Keratinocyte (primary cell): Measurements from ENCODE around the gene ITGB1. TPM values are rescaled to one million over a fixed set of nuclear protein-coding genes. Genes with fewer than 3 reads are reported as not detected.

ENCODE experiments used
- DNase-seq: peaks from one replicate; pipeline ENCODE4 v3.0.0-alpha.2; 2011; ENCODE audit warnings: low read depth, missing footprints, low spot score
- FAIRE-seq: peaks from 2 replicates; lab custom pipeline; 2011; peaks lifted over from hg19 to GRCh38; lab: Jason Lieb, UNC
- H2AFZ ChIP-seq: 2 replicates; pipeline ENCODE4 v1.6.0; 2012; ENCODE audit warnings: low read length, control low read depth, inconsistent platforms; ENCODE audit not compliant: control insufficient read depth
- H3K27ac ChIP-seq: 2 replicates; pipeline ENCODE4 v1.5.1; 2011; ENCODE audit warnings: low read length; ENCODE audit not compliant: control insufficient read depth, insufficient read depth
- H3K27me3 ChIP-seq: 3 replicates; pipeline ENCODE4 v1.6.0; 2011; ENCODE audit warnings: low read length; ENCODE audit not compliant: control insufficient read depth, insufficient read depth; ENCODE audit errors: extremely low read depth
- H3K36me3 ChIP-seq, 2 experiments: 2 replicates in 1 of 2; 3 replicates in 1 of 2; pipeline ENCODE4 v1.5.1; 2011; ENCODE audit warnings: low read length in 2 of 2, mild to moderate bottlenecking in 1 of 2; ENCODE audit not compliant: control insufficient read depth in 2 of 2, insufficient read depth in 2 of 2; ENCODE audit errors: extremely low read depth in 1 of 2
- H3K4me1 ChIP-seq: 3 replicates; pipeline ENCODE4 v1.5.1; 2011; ENCODE audit warnings: low read length; ENCODE audit not compliant: control insufficient read depth, insufficient read depth; ENCODE audit errors: extremely low read depth
- H3K4me2 ChIP-seq: 3 replicates; pipeline ENCODE4 v1.6.0; 2011; ENCODE audit warnings: low read depth, low read length; ENCODE audit not compliant: control insufficient read depth, insufficient read depth; ENCODE audit errors: extremely low read depth
- H3K4me3 ChIP-seq, 3 experiments: fragments of 200-600 bp in 1 of 3; sonication (generic) in 1 of 3; 2 replicates in 2 of 3; 3 replicates in 1 of 3; pipeline ENCODE4 v1.5.1; 2011 to 2016; ENCODE audit warnings: low read length in 3 of 3, mild to moderate bottlenecking in 3 of 3, control low read depth in 2 of 3, inconsistent platforms in 1 of 3, low read depth in 1 of 3, mixed read lengths in 1 of 3, mixed run types in 1 of 3, moderate library complexity in 1 of 3; ENCODE audit not compliant: control insufficient read depth in 2 of 3, insufficient read depth in 2 of 3; ENCODE audit errors: extremely low read depth in 1 of 3
- H3K79me2 ChIP-seq: 2 replicates; pipeline ENCODE4 v1.6.0; 2012; ENCODE audit warnings: low read length; ENCODE audit not compliant: control insufficient read depth, insufficient read depth
- H3K9ac ChIP-seq: 3 replicates; pipeline ENCODE4 v1.6.0; 2011; ENCODE audit warnings: low read length; ENCODE audit not compliant: control insufficient read depth, insufficient read depth; ENCODE audit errors: extremely low read depth
- H3K9me1 ChIP-seq: 3 replicates; pipeline ENCODE4 v1.6.0; 2011; ENCODE audit warnings: low read length; ENCODE audit not compliant: control insufficient read depth, insufficient read depth; ENCODE audit errors: extremely low read depth
- H3K9me3 ChIP-seq: 2 replicates; pipeline ENCODE4 v1.5.1; 2012; ENCODE audit warnings: low read depth, low read length; ENCODE audit not compliant: control insufficient read depth
- H4K20me1 ChIP-seq: 3 replicates; pipeline ENCODE4 v1.6.0; 2011; ENCODE audit warnings: low read length; ENCODE audit not compliant: control insufficient read depth, insufficient read depth; ENCODE audit errors: extremely low read depth
- CTCF ChIP-seq, 3 experiments: IDR thresholded peaks in 1 of 3; conservative IDR thresholded peaks in 1 of 3; optimal IDR thresholded peaks in 1 of 3; 2 replicates in 2 of 3; 3 replicates in 1 of 3; pipeline versions ENCODE3 to v1.5.1; 2011; ENCODE audit warnings: low read length in 3 of 3, mild to moderate bottlenecking in 3 of 3, moderate library complexity in 2 of 3, control low read depth in 1 of 3, inconsistent platforms in 1 of 3; ENCODE audit not compliant: insufficient read depth in 2 of 3; ENCODE audit errors: extremely low read depth in 1 of 3
- EZH2 ChIP-seq: IDR thresholded peaks from one replicate; pipeline ENCODE4 v1.6.1; 2012; ENCODE audit warnings: inconsistent platforms, mild to moderate bottlenecking, low read length, moderate library complexity
- dilution Hi-C: fragments of 300-500 bp; cut with MboI; formaldehyde crosslinking; loops from one replicate; pipeline ENCODE4 v1.7.0; 2020; ENCODE audit warnings: low sequenced_read_pairs; ENCODE audit not compliant: extremely low pct_ligation_motif_present
- polyA plus RNA-seq, 5 experiments: library from polyadenylated mRNA; depleted of rRNA in 3 of 5; stranded (reverse) in 3 of 5; stranded (forward) in 1 of 5; unstranded in 1 of 5; fragments of >200 nt; gene quantifications; 1 replicate in 1 of 5; 2 replicates in 3 of 5; 3 replicates in 1 of 5; pipeline versions ENCODE4 v1.2.1 to v1.2.3, GENCODE V29; 2011 to 2012; ENCODE audit warnings: missing spikeins in 2 of 5, low read depth in 1 of 5, low replicate concordance in 1 of 5

Gene ITGB1
- polyA plus RNA-seq, 1 donor (not counting 4 experiments of a cell fraction or from before 2014, with no cell fraction given) = 1,445 TPM

GRCh38 chr10:32950591-32951108, 7.4 kb downstream of the ITGB1 start:
- Histone ChIP-seq H3K27me3 (no peaks in the 10 kb centered on the region), H3K4me2 (peak overlapping the region; percentile 75), H3K79me2 (peaks cover 100% of the 10 kb centered on the region), H2AFZ (no peak overlapping the region), H3K4me1 (peaks cover 86% of the 10 kb centered on the region), H3K9ac (peak overlapping the region; percentile 28), H3K27ac (peak overlapping the region; percentile 65), H3K9me3 (no peaks in the 10 kb centered on the region), H3K9me1 (peaks cover 3% of the 10 kb centered on the region), H3K4me3 (peak overlapping the region; percentile 18 to 60 (median 24)), H4K20me1 (peaks cover 40% of the 10 kb centered on the region), H3K36me3 (peaks cover 4 to 16% of the 10 kb centered on the region in 2 experiments)
- TF ChIP-seq CTCF (optimal IDR thresholded peaks at IDR 0.05 in 1 of 3, IDR thresholded peaks at IDR 0.05 in 1 of 3, conservative IDR thresholded peaks at IDR 0.05 in 1 of 3; ENCODE audit: extremely low read depth in 1 of 3, insufficient read depth in 2 of 3, low read length in 3 of 3) (no peak), EZH2 (no peak)
- DNase-seq (no peak), FAIRE-seq (peak; percentile 66)
- dilution Hi-C loops = no loop called here

- Histone ChIP-seq H3K9ac (no peak overlapping the region), H3K4me3 (peak overlapping the region in 1 of 3 experiments; percentile 17), H3K9me1 (peaks cover 3% of the 10 kb centered on the region), H3K79me2 (peaks cover 98% of the 10 kb centered on the region), H3K4me1 (peaks cover 92% of the 10 kb centered on the region), H3K27ac (peak overlapping the region; percentile 2), H2AFZ (no peak overlapping the region), H3K4me2 (peak overlapping the region; percentile 75), H4K20me1 (peaks cover 38% of the 10 kb centered on the region), H3K9me3 (no peaks in the 10 kb centered on the region), H3K36me3 (peaks cover 4 to 8% of the 10 kb centered on the region in 2 experiments), H3K27me3 (no peaks in the 10 kb centered on the region)
- TF ChIP-seq EZH2 (no peak), CTCF (optimal IDR thresholded peaks at IDR 0.05 in 1 of 3, IDR thresholded peaks at IDR 0.05 in 1 of 3, conservative IDR thresholded peaks at IDR 0.05 in 1 of 3; ENCODE audit: extremely low read depth in 1 of 3, insufficient read depth in 2 of 3, low read length in 3 of 3) (no peak)
- no peak for DNase-seq
- no peak for FAIRE-seq
- dilution Hi-C loops = no loop called here
Observed at GRCh38 chr10:32949221-32949678, 8.8 kb downstream of the ITGB1 start.
